Subcutaneous adipose tissue (tissue), 4 donors: Measurements from ENCODE around the gene EXOC2. TPM values are rescaled to one million over a fixed set of nuclear protein-coding genes. Genes with fewer than 3 reads are reported as not detected.

ENCODE experiments used
- CTCF ChIP-seq: fragments of 450-650 bp; IDR thresholded peaks from one replicate; pipeline ENCODE4 v1.5.1; 2016; ENCODE audit warnings: low read depth, mild to moderate bottlenecking, control low read depth, antibody characterized with exemption, moderate library complexity
- total RNA-seq, 4 donors: library from RNA; depleted of rRNA; stranded (reverse); fragments of >200 nt; gene quantifications; one replicate each; pipeline ENCODE4 v1.1.0, GENCODE V29; 2016

Gene EXOC2
- total RNA-seq, 4 donors from 2014 or later = 18.9 to 28.4 (median 20.2) TPM

GRCh38 chr6:684831-685636, 7.9 kb downstream of the EXOC2 start:
- TF ChIP-seq CTCF = no peak

GRCh38 chr6:683742-684440, 9.0 kb downstream of the EXOC2 start:
- TF ChIP-seq CTCF = no peak

GRCh38 chr6:680666-681340, 12.1 kb downstream of the EXOC2 start:
- no peak for TF ChIP-seq CTCF

GRCh38 chr6:680251-680650, 12.7 kb downstream of the EXOC2 start:
- TF ChIP-seq CTCF = no peak

- no peak for TF ChIP-seq CTCF
Observed at GRCh38 chr6:679282-679681, 13.7 kb downstream of the EXOC2 start.

- no peak for TF ChIP-seq CTCF
Observed at GRCh38 chr6:678520-678919, 14.4 kb downstream of the EXOC2 start.

GRCh38 chr6:677919-678318, 15.0 kb downstream of the EXOC2 start:
- TF ChIP-seq CTCF = no peak
